Keratinocyte (primary cell): ENCODE data around the gene SMYD2. TPM values are rescaled to one million over a fixed set of nuclear protein-coding genes. Genes with fewer than 3 reads are reported as not detected.

ENCODE experiments used
- DNase-seq: peaks from one replicate; pipeline ENCODE4 v3.0.0-alpha.2; 2011; ENCODE audit warnings: low read depth, missing footprints, low spot score
- FAIRE-seq: peaks from 2 replicates; lab custom pipeline; 2011; peaks lifted over from hg19 to GRCh38; lab: Jason Lieb, UNC
- H2AFZ ChIP-seq: 2 replicates; pipeline ENCODE4 v1.6.0; 2012; ENCODE audit warnings: low read length, control low read depth, inconsistent platforms; ENCODE audit not compliant: control insufficient read depth
- H3K27ac ChIP-seq: 2 replicates; pipeline ENCODE4 v1.5.1; 2011; ENCODE audit warnings: low read length; ENCODE audit not compliant: control insufficient read depth, insufficient read depth
- H3K27me3 ChIP-seq: 3 replicates; pipeline ENCODE4 v1.6.0; 2011; ENCODE audit warnings: low read length; ENCODE audit not compliant: control insufficient read depth, insufficient read depth; ENCODE audit errors: extremely low read depth
- H3K36me3 ChIP-seq, 2 experiments: 2 replicates in 1 of 2; 3 replicates in 1 of 2; pipeline ENCODE4 v1.5.1; 2011; ENCODE audit warnings: low read length in 2 of 2, mild to moderate bottlenecking in 1 of 2; ENCODE audit not compliant: control insufficient read depth in 2 of 2, insufficient read depth in 2 of 2; ENCODE audit errors: extremely low read depth in 1 of 2
- H3K4me1 ChIP-seq: 3 replicates; pipeline ENCODE4 v1.5.1; 2011; ENCODE audit warnings: low read length; ENCODE audit not compliant: control insufficient read depth, insufficient read depth; ENCODE audit errors: extremely low read depth
- H3K4me2 ChIP-seq: 3 replicates; pipeline ENCODE4 v1.6.0; 2011; ENCODE audit warnings: low read depth, low read length; ENCODE audit not compliant: control insufficient read depth, insufficient read depth; ENCODE audit errors: extremely low read depth
- H3K4me3 ChIP-seq, 3 experiments: fragments of 200-600 bp in 1 of 3; sonication (generic) in 1 of 3; 2 replicates in 2 of 3; 3 replicates in 1 of 3; pipeline ENCODE4 v1.5.1; 2011 to 2016; ENCODE audit warnings: low read length in 3 of 3, mild to moderate bottlenecking in 3 of 3, control low read depth in 2 of 3, inconsistent platforms in 1 of 3, low read depth in 1 of 3, mixed read lengths in 1 of 3, mixed run types in 1 of 3, moderate library complexity in 1 of 3; ENCODE audit not compliant: control insufficient read depth in 2 of 3, insufficient read depth in 2 of 3; ENCODE audit errors: extremely low read depth in 1 of 3
- H3K79me2 ChIP-seq: 2 replicates; pipeline ENCODE4 v1.6.0; 2012; ENCODE audit warnings: low read length; ENCODE audit not compliant: control insufficient read depth, insufficient read depth
- H3K9ac ChIP-seq: 3 replicates; pipeline ENCODE4 v1.6.0; 2011; ENCODE audit warnings: low read length; ENCODE audit not compliant: control insufficient read depth, insufficient read depth; ENCODE audit errors: extremely low read depth
- H3K9me1 ChIP-seq: 3 replicates; pipeline ENCODE4 v1.6.0; 2011; ENCODE audit warnings: low read length; ENCODE audit not compliant: control insufficient read depth, insufficient read depth; ENCODE audit errors: extremely low read depth
- H3K9me3 ChIP-seq: 2 replicates; pipeline ENCODE4 v1.5.1; 2012; ENCODE audit warnings: low read depth, low read length; ENCODE audit not compliant: control insufficient read depth
- H4K20me1 ChIP-seq: 3 replicates; pipeline ENCODE4 v1.6.0; 2011; ENCODE audit warnings: low read length; ENCODE audit not compliant: control insufficient read depth, insufficient read depth; ENCODE audit errors: extremely low read depth
- CTCF ChIP-seq, 3 experiments: IDR thresholded peaks in 1 of 3; conservative IDR thresholded peaks in 1 of 3; optimal IDR thresholded peaks in 1 of 3; 2 replicates in 2 of 3; 3 replicates in 1 of 3; pipeline versions ENCODE3 to v1.5.1; 2011; ENCODE audit warnings: low read length in 3 of 3, mild to moderate bottlenecking in 3 of 3, moderate library complexity in 2 of 3, control low read depth in 1 of 3, inconsistent platforms in 1 of 3; ENCODE audit not compliant: insufficient read depth in 2 of 3; ENCODE audit errors: extremely low read depth in 1 of 3
- EZH2 ChIP-seq: IDR thresholded peaks from one replicate; pipeline ENCODE4 v1.6.1; 2012; ENCODE audit warnings: inconsistent platforms, mild to moderate bottlenecking, low read length, moderate library complexity
- dilution Hi-C: fragments of 300-500 bp; cut with MboI; formaldehyde crosslinking; loops from one replicate; pipeline ENCODE4 v1.7.0; 2020; ENCODE audit warnings: low sequenced_read_pairs; ENCODE audit not compliant: extremely low pct_ligation_motif_present
- polyA plus RNA-seq, 5 experiments: library from polyadenylated mRNA; depleted of rRNA in 3 of 5; stranded (reverse) in 3 of 5; stranded (forward) in 1 of 5; unstranded in 1 of 5; fragments of >200 nt; gene quantifications; 1 replicate in 1 of 5; 2 replicates in 3 of 5; 3 replicates in 1 of 5; pipeline versions ENCODE4 v1.2.1 to v1.2.3, GENCODE V29; 2011 to 2012; ENCODE audit warnings: missing spikeins in 2 of 5, low read depth in 1 of 5, low replicate concordance in 1 of 5

Gene SMYD2
- polyA plus RNA-seq, 1 donor (not counting 4 experiments of a cell fraction or from before 2014, with no cell fraction given) = 75.5 TPM

- Histone ChIP-seq H3K27ac (no peak overlapping the region), H3K9ac (no peak overlapping the region), H3K27me3 (no peaks in the 10 kb centered on the region), H3K9me1 (no peaks in the 10 kb centered on the region), H3K36me3 (peaks cover 10 to 14% of the 10 kb centered on the region in 2 experiments), H3K4me2 (no peak overlapping the region), H4K20me1 (no peaks in the 10 kb centered on the region), H2AFZ (no peak overlapping the region), H3K79me2 (no peaks in the 10 kb centered on the region), H3K4me3 (no peak overlapping the region), H3K9me3 (no peaks in the 10 kb centered on the region), H3K4me1 (no peaks in the 10 kb centered on the region)
- TF ChIP-seq CTCF (optimal IDR thresholded peaks at IDR 0.05 in 1 of 3, IDR thresholded peaks at IDR 0.05 in 1 of 3, conservative IDR thresholded peaks at IDR 0.05 in 1 of 3; ENCODE audit: extremely low read depth in 1 of 3, insufficient read depth in 2 of 3, low read length in 3 of 3) (no peak), EZH2 (no peak)
- dilution Hi-C loops = no loop called here
- no peak for FAIRE-seq
- no peak for DNase-seq
These were observed 40.9 kb downstream of the SMYD2 start for GRCh38 chr1:214321705-214322453.

- DNase-seq (no peak), FAIRE-seq (no peak)
- Histone ChIP-seq H3K36me3 (peaks cover 6 to 8% of the 10 kb centered on the region in 2 experiments), H3K9ac (no peak overlapping the region), H2AFZ (no peak overlapping the region), H3K4me2 (no peak overlapping the region), H3K27me3 (no peaks in the 10 kb centered on the region), H3K9me1 (no peaks in the 10 kb centered on the region), H3K4me1 (peaks cover 14% of the 10 kb centered on the region), H3K9me3 (no peaks in the 10 kb centered on the region), H4K20me1 (no peaks in the 10 kb centered on the region), H3K79me2 (no peaks in the 10 kb centered on the region), H3K4me3 (no peak overlapping the region), H3K27ac (no peak overlapping the region)
- TF ChIP-seq EZH2 (no peak), CTCF (optimal IDR thresholded peaks at IDR 0.05 in 1 of 3, IDR thresholded peaks at IDR 0.05 in 1 of 3, conservative IDR thresholded peaks at IDR 0.05 in 1 of 3; ENCODE audit: extremely low read depth in 1 of 3, insufficient read depth in 2 of 3, low read length in 3 of 3) (no peak)
- dilution Hi-C loops = no loop called here
These were observed 44.2 kb downstream of the SMYD2 start for GRCh38 chr1:214324896-214325800.
